H1 (cell line): ENCODE data around the gene CELF6. TPM values are rescaled to one million over a fixed set of nuclear protein-coding genes. Genes with fewer than 3 reads are reported as not detected.

Experiments used
- CTCF ChIA-PET: fragments of 300-600 bp; sonication (Branson Sonifier 250); formaldehyde crosslinking; loops from one replicate; lab custom pipeline; 2021; ENCODE audit not compliant: partially characterized antibody; lab: Charles Lee
- POLR2A ChIA-PET: fragments of 300-600 bp; sonication (Branson Sonifier 250); formaldehyde crosslinking; loops from one replicate; lab custom pipeline; 2021; ENCODE audit warnings: inconsistent platforms; ENCODE audit not compliant: partially characterized antibody; lab: Charles Lee
- DNase-seq, 2 experiments: peaks; one replicate each; pipeline versions ENCODE4 v3.0.0 to v3.0.0-alpha.2; 2010 to 2022; ENCODE audit warnings: low spot score in 2 of 2, low read depth in 1 of 2, mixed read lengths in 1 of 2
- FAIRE-seq: peaks from 2 replicates; lab custom pipeline; 2011; peaks lifted over from hg19 to GRCh38; lab: Jason Lieb, UNC
- H2AFZ ChIP-seq: 2 replicates; pipeline ENCODE4 v1.8.1; 2012; ENCODE audit warnings: low read length, inconsistent platforms
- H2AK5ac ChIP-seq: 2 replicates; pipeline ENCODE4 v1.6.1; 2013; ENCODE audit warnings: low read depth, low read length
- H2BK120ac ChIP-seq: replicated peaks from 2 replicates; pipeline ENCODE3; 2013; ENCODE audit warnings: low read depth, low read length, inconsistent platforms
- H2BK12ac ChIP-seq: 2 replicates; pipeline ENCODE4 v1.6.1; 2013; ENCODE audit warnings: low read depth, low read length
- H2BK15ac ChIP-seq: 2 replicates; pipeline ENCODE4 v1.6.1; 2013; ENCODE audit warnings: low read length
- H2BK20ac ChIP-seq: 2 replicates; pipeline ENCODE4 v1.6.1; 2013; ENCODE audit warnings: low read length
- H2BK5ac ChIP-seq: 2 replicates; pipeline ENCODE4 v1.6.1; 2013; ENCODE audit warnings: low read depth, low read length
- H3K14ac ChIP-seq: 2 replicates; pipeline ENCODE4 v1.6.1; 2013; ENCODE audit warnings: inconsistent platforms; ENCODE audit not compliant: insufficient read length
- H3K18ac ChIP-seq: 2 replicates; pipeline ENCODE4 v1.6.1; 2013; ENCODE audit warnings: low read length; ENCODE audit errors: extremely low read depth
- H3K23ac ChIP-seq: 2 replicates; pipeline ENCODE4 v1.6.1; 2013; ENCODE audit warnings: inconsistent platforms; ENCODE audit not compliant: insufficient read length
- H3K23me2 ChIP-seq: 2 replicates; pipeline ENCODE4 v1.6.1; 2013; ENCODE audit warnings: low read depth, low read length
- H3K27ac ChIP-seq: 2 replicates; pipeline ENCODE4 v1.6.1; 2011; ENCODE audit warnings: low read depth, low read length, inconsistent platforms
- H3K27me3 ChIP-seq, 4 experiments: replicated peaks in 1 of 4; 1 replicate in 1 of 4; 2 replicates in 3 of 4; pipeline versions ENCODE4 v1.6.1 to v1.8.1; 2011 to 2013; ENCODE audit warnings: low read length in 3 of 4, mild to moderate bottlenecking in 3 of 4, inconsistent platforms in 2 of 4, mixed read lengths in 2 of 4, moderate library complexity in 1 of 4; ENCODE audit not compliant: control insufficient read depth in 3 of 4, insufficient read depth in 3 of 4; ENCODE audit errors: extremely low read depth in 1 of 4
- H3K36me3 ChIP-seq, 4 experiments: 2 replicates each; pipeline versions ENCODE4 v1.6.1 to v1.8.1; 2011 to 2013; ENCODE audit warnings: mild to moderate bottlenecking in 4 of 4, low read length in 3 of 4, moderate library complexity in 2 of 4, control low read depth in 1 of 4, inconsistent platforms in 1 of 4; ENCODE audit not compliant: insufficient read depth in 4 of 4, control insufficient read depth in 2 of 4
- H3K4ac ChIP-seq: replicated peaks from 2 replicates; pipeline ENCODE3; 2013; ENCODE audit warnings: low read length, low read depth, mixed read lengths, inconsistent platforms; ENCODE audit not compliant: insufficient read length
- H3K4me1 ChIP-seq, 4 experiments: replicated peaks in 1 of 4; 1 replicate in 1 of 4; 2 replicates in 3 of 4; pipeline versions ENCODE4 v1.6.1 to v1.8.1; 2011 to 2013; ENCODE audit warnings: low read length in 3 of 4, inconsistent platforms in 2 of 4, mixed read lengths in 1 of 4; ENCODE audit not compliant: insufficient read depth in 4 of 4, control insufficient read depth in 3 of 4
- H3K4me2 ChIP-seq, 2 experiments: 2 replicates each; pipeline versions ENCODE4 v1.6.1 to v1.8.1; 2011 to 2013; ENCODE audit warnings: low read depth in 2 of 2, low read length in 2 of 2, control low read depth in 1 of 2, inconsistent platforms in 1 of 2, mild to moderate bottlenecking in 1 of 2; ENCODE audit not compliant: insufficient read depth in 1 of 2
- H3K4me3 ChIP-seq, 4 experiments: fragments of 200-600, 300-600 bp in 1 of 4; sonication (generic), shearing (Covaris generic), sonication (Bioruptor Twin) in 1 of 4; 2 replicates each; pipeline versions ENCODE4 v1.5.1 to v1.8.1; 2011 to 2016; ENCODE audit warnings: low read length in 4 of 4, low read depth in 3 of 4, control low read depth in 2 of 4, inconsistent platforms in 2 of 4, mild to moderate bottlenecking in 2 of 4, mixed read lengths in 1 of 4, moderate library complexity in 1 of 4; ENCODE audit not compliant: insufficient read depth in 2 of 4; ENCODE audit errors: extremely low read depth in 1 of 4
- H3K56ac ChIP-seq: replicated peaks from 2 replicates; pipeline ENCODE3; 2013; ENCODE audit warnings: low read depth, mild to moderate bottlenecking, mixed read lengths, low read length, inconsistent platforms; ENCODE audit not compliant: insufficient read length
- H3K79me1 ChIP-seq: 2 replicates; pipeline ENCODE4 v1.6.1; 2013; ENCODE audit warnings: low read depth, low read length, control low read depth
- H3K79me2 ChIP-seq, 2 experiments: 2 replicates each; pipeline versions ENCODE4 v1.6.1 to v1.8.1; 2012 to 2013; ENCODE audit warnings: low read length in 2 of 2, mild to moderate bottlenecking in 2 of 2, inconsistent platforms in 1 of 2; ENCODE audit not compliant: insufficient read depth in 2 of 2, control insufficient read depth in 1 of 2
- H3K9ac ChIP-seq, 4 experiments: replicated peaks in 1 of 4; 1 replicate in 1 of 4; 2 replicates in 3 of 4; pipeline versions ENCODE4 v1.6.1 to v1.8.1; 2011 to 2013; ENCODE audit warnings: low read depth in 3 of 4, low read length in 3 of 4, control low read depth in 2 of 4, mild to moderate bottlenecking in 2 of 4, moderate library complexity in 2 of 4, inconsistent platforms in 1 of 4; ENCODE audit errors: extremely low read depth in 1 of 4
- H3K9me3 ChIP-seq, 2 experiments: 2 replicates each; pipeline versions ENCODE4 v1.6.1 to v1.8.1; 2012 to 2013; ENCODE audit warnings: mild to moderate bottlenecking in 2 of 2, moderate library complexity in 2 of 2, control low read depth in 1 of 2, inconsistent platforms in 1 of 2, low read depth in 1 of 2, low read length in 1 of 2, mixed read lengths in 1 of 2; ENCODE audit not compliant: insufficient read depth in 2 of 2
- H4K20me1 ChIP-seq, 2 experiments: replicated peaks in 1 of 2; 2 replicates each; pipeline versions ENCODE3 to v1.8.1; 2011 to 2013; ENCODE audit warnings: inconsistent platforms in 2 of 2, low read length in 2 of 2, mild to moderate bottlenecking in 1 of 2; ENCODE audit not compliant: insufficient read depth in 2 of 2, control insufficient read depth in 1 of 2
- H4K5ac ChIP-seq: 2 replicates; pipeline ENCODE4 v1.6.1; 2013; ENCODE audit warnings: low read length, low read depth, mixed read lengths, inconsistent platforms; ENCODE audit not compliant: insufficient read length
- H4K8ac ChIP-seq: 2 replicates; pipeline ENCODE4 v1.8.0; 2013; ENCODE audit warnings: mild to moderate bottlenecking, moderate library complexity, low read length, inconsistent platforms; ENCODE audit not compliant: insufficient read depth; ENCODE audit errors: extremely low read depth
- H4K91ac ChIP-seq: replicated peaks from 2 replicates; pipeline ENCODE3; 2013; ENCODE audit warnings: low read length, mixed read lengths, inconsistent platforms; ENCODE audit not compliant: insufficient read length
- CHD1 ChIP-seq: IDR thresholded peaks from 2 replicates; pipeline ENCODE4 v1.6.1; 2012; ENCODE audit warnings: low read depth, low read length, improper control_type of control experiment
- KDM5A ChIP-seq: fragments of 200-600 bp; IDR thresholded peaks from 2 replicates; pipeline ENCODE4 v1.7.1; 2012; ENCODE audit warnings: mild to moderate bottlenecking, low read length, inconsistent platforms, mixed read lengths
- WGBS, 2 experiments: shearing (Covaris generic) in 1 of 2; methylation state at CpG; one replicate each; pipeline versions ENCODE4 v1.1.6 to v1.1.7; 2013 to 2015; ENCODE audit warnings: low lambda C conversion rate in 2 of 2, mixed read lengths in 2 of 2, inconsistent platforms in 1 of 2, low coverage in 1 of 2, missing lambda C conversion rate in 1 of 2; ENCODE audit not compliant: insufficient replicate concordance in 2 of 2, insufficient coverage in 1 of 2, insufficient read length in 1 of 2; ENCODE audit errors: extremely low coverage in 1 of 2, missing lambda C conversion rate in 1 of 2; 5-methylcytosine and 5-hydroxymethylcytosine counted together
- polyA plus RNA-seq, 7 experiments: library from polyadenylated mRNA; depleted of rRNA in 3 of 7; stranded (reverse) in 5 of 7; unstranded in 2 of 7; fragments of >200 nt in 5 of 7; fragments of 200-250 nt in 2 of 7; gene quantifications; 1 replicate in 5 of 7; 2 replicates in 1 of 7; 4 replicates in 1 of 7; pipeline versions ENCODE4 v1.2.1 to v1.2.3, GENCODE V29; 2011 to 2013; ENCODE audit warnings: missing spikeins in 2 of 7, mixed read lengths in 2 of 7
- total RNA-seq: library from RNA; stranded (reverse); fragmentation: NEBNext Ultra II Directional; extraction: Animal tissue kit (Norgen Biotek cat#: 25700); gene quantifications from 2 replicates; pipeline ENCODE4 v1.2.1, GENCODE V29; 2021

Gene CELF6
- total and polyA plus RNA-seq, 2 of the 8 experiments (the other 6 are each of a cell fraction or from before 2014, with no cell fraction given): 0.09 to 0.19 TPM

GRCh38 chr15:72307026-72307425 lies 12.9 kb downstream of the CELF6 start:
- no peak overlapping the region for H2BK5ac ChIP-seq
- ChIA-PET CTCF (interaction anchor here (0.6 kb wide), 1 partner anchor 159 kb away, joined by 3 read pairs; no protein-coding TSS in a partner anchor), POLR2A (no interaction called here)
- no peak overlapping the region for H3K14ac ChIP-seq
- no peak overlapping the region for H2BK12ac ChIP-seq
- H3K9me3 ChIP-seq: no peaks in the 10 kb centered on the region
- no peak overlapping the region for H2BK120ac ChIP-seq
- H3K4me1 ChIP-seq: no peaks in the 10 kb centered on the region
- H3K18ac ChIP-seq: no peak overlapping the region
- FAIRE-seq: no peak
- H3K9ac ChIP-seq: no peak overlapping the region
- H3K79me1 ChIP-seq: no peaks in the 10 kb centered on the region
- no peak overlapping the region for H3K23ac ChIP-seq
- H3K27me3 ChIP-seq: peaks cover 0 to 1% (median 0%) of the 10 kb centered on the region in 4 experiments; a peak in 3 of 7 replicates
- no peak overlapping the region for H3K4me2 ChIP-seq
- H3K4me3 ChIP-seq: no peak overlapping the region
- no peak overlapping the region for H2BK15ac ChIP-seq
- 59% methylated on average over 4 of the region's 5 CpGs; no CpG with 5 or more reads in 1 of the 2 experiments for WGBS, 2 experiments
- no peak overlapping the region for H2AK5ac ChIP-seq
- H3K4ac ChIP-seq: no peak overlapping the region
- H3K36me3 ChIP-seq: no peaks in the 10 kb centered on the region
- peaks cover 0 to 4% of the 10 kb centered on the region in 2 experiments for H4K20me1 ChIP-seq
- no peak for TF ChIP-seq KDM5A
- no peak for TF ChIP-seq CHD1
- TF ChIP-seq, all 59 proteins: peak for 0
- H2AFZ ChIP-seq: no peak overlapping the region
- H3K56ac ChIP-seq: no peak overlapping the region
- no peaks in the 10 kb centered on the region for H3K79me2 ChIP-seq
- H4K5ac ChIP-seq: no peak overlapping the region
- no peak overlapping the region for H4K91ac ChIP-seq
- no peak for DNase-seq
- no peak overlapping the region for H3K27ac ChIP-seq
- no peak overlapping the region for H2BK20ac ChIP-seq
- no peaks in the 10 kb centered on the region for H3K23me2 ChIP-seq
- H4K8ac ChIP-seq: no peak overlapping the region
